ENCODE data around the gene DENND1B.
"Not testable (repeated sequence)": the region's sequence is repeated elsewhere in the genome, so short reads cannot be mapped to it uniquely, and the experiment has no call there.

DENND1B gene

DNA sequence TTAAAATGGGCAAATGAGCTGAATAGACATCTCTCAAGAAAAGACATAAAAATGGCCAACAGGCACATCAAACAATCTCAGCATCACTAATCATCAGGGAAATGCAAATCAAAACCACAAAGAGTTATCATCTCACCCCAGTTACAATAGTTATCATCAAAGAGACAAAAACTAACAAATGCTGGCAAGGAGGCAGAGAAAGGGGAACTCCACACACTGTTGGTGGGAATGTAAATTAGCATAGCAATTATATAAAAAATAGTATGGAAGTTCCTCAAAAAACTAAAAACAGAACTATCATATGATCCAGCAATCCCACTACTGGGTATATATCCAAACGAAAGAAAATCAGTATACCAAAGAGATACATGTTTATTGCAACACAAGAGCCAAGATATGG lies 68.7 kb downstream of the DENND1B start:
- Histone ChIP-seq H3K4me3 (ENCODE audit: low read length) (no peak overlapping the region), H3K79me2 (ENCODE audit: low read length) (peaks cover 58% of the 10 kb centered on the region), H3K27me3 (replicated peaks; ENCODE audit: insufficient read depth, low read length) (no peaks in the 10 kb centered on the region), H3F3A (ENCODE audit: insufficient read depth, low read length) (no peaks in the 10 kb centered on the region), H2AFZ (ENCODE audit: low read length) (no peak overlapping the region), H3K4me2 (ENCODE audit: low read depth, low read length) (no peak overlapping the region), H4K20me1 (ENCODE audit: insufficient read depth, low read length) (peaks cover 9% of the 10 kb centered on the region; the same call in 1 of the 2 replicates), H3K9me3 (replicated peaks; ENCODE audit: insufficient read depth, low read length) (no peaks in the 10 kb centered on the region), H3K9ac (ENCODE audit: low read length) (no peak overlapping the region), H3K36me3 (replicated peaks; ENCODE audit: insufficient read depth, low read length) (no peaks in the 10 kb centered on the region; the same call in 1 of the 2 replicates), H3K27ac (ENCODE audit: low read length) (no peak overlapping the region), H3K9me2 (replicated peaks; ENCODE audit: insufficient read depth, low read length) (no peaks in the 10 kb centered on the region), H3K4me1 (ENCODE audit: low read length) (no peaks in the 10 kb centered on the region)
- no peak for TF ChIP-seq EZH2 (optimal IDR thresholded peaks at IDR 0.05; ENCODE audit: low read depth, low read length)
- TF ChIP-seq, protein P1, sequence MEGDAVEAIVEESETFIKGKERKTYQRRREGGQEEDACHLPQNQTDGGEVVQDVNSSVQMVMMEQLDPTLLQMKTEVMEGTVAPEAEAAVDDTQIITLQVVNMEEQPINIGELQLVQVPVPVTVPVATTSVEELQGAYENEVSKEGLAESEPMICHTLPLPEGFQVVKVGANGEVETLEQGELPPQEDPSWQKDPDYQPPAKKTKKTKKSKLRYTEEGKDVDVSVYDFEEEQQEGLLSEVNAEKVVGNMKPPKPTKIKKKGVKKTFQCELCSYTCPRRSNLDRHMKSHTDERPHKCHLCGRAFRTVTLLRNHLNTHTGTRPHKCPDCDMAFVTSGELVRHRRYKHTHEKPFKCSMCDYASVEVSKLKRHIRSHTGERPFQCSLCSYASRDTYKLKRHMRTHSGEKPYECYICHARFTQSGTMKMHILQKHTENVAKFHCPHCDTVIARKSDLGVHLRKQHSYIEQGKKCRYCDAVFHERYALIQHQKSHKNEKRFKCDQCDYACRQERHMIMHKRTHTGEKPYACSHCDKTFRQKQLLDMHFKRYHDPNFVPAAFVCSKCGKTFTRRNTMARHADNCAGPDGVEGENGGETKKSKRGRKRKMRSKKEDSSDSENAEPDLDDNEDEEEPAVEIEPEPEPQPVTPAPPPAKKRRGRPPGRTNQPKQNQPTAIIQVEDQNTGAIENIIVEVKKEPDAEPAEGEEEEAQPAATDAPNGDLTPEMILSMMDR (IDR thresholded peaks at IDR 0.05; ENCODE audit: low read length), result no peak
- TF ChIP-seq EZH2phosphoT487 (IDR thresholded peaks at IDR 0.05; ENCODE audit: low read length), result no peak
- no peak for DNase-seq

DNA sequence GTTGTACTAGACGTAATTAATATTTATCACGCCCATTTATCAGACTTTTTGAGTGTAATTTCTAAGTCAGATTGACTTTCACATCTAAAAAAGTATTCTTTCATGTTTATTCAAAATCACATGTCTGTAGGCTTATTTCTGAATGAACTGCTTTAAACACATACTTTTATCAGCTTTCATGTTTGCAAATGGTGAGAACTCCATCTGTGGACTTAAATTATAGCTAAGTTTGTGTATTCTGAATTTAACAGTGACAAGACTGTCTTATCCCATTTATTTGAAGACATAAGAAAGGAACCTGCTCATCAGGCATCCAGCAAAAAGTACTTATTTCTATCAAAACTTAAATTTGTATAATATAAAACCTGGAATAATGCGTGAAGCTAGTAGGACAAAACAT lies 69.3 kb downstream of the DENND1B start:
- H3K27me3 ChIP-seq (replicated peaks; ENCODE audit: insufficient read depth, low read length), result no peaks in the 10 kb centered on the region
- TF ChIP-seq EZH2 (optimal IDR thresholded peaks at IDR 0.05; ENCODE audit: low read depth, low read length) (no peak), EZH2phosphoT487 (IDR thresholded peaks at IDR 0.05; ENCODE audit: low read length) (no peak)
- TF ChIP-seq, protein P1 (IDR thresholded peaks at IDR 0.05; ENCODE audit: low read length), result no peak
- H3K4me2 ChIP-seq (ENCODE audit: low read depth, low read length), result no peak overlapping the region
- H2AFZ ChIP-seq (ENCODE audit: low read length), result no peak overlapping the region
- DNase-seq, result no peak
- H3K4me1 ChIP-seq (ENCODE audit: low read length), result no peaks in the 10 kb centered on the region
- H3K36me3 ChIP-seq (replicated peaks; ENCODE audit: insufficient read depth, low read length), result no peaks in the 10 kb centered on the region; the same call in 1 of the 2 replicates
- H3K9me2 ChIP-seq (replicated peaks; ENCODE audit: insufficient read depth, low read length), result no peaks in the 10 kb centered on the region
- no peaks in the 10 kb centered on the region for H3F3A ChIP-seq (ENCODE audit: insufficient read depth, low read length)
- H3K9ac ChIP-seq (ENCODE audit: low read length), result no peak overlapping the region
- no peak overlapping the region for H3K27ac ChIP-seq (ENCODE audit: low read length)
- H3K79me2 ChIP-seq (ENCODE audit: low read length), result peaks cover 64% of the 10 kb centered on the region
- no peaks in the 10 kb centered on the region for H3K9me3 ChIP-seq (replicated peaks; ENCODE audit: insufficient read depth, low read length)
- H3K4me3 ChIP-seq (ENCODE audit: low read length), result no peak overlapping the region
- H4K20me1 ChIP-seq (ENCODE audit: insufficient read depth, low read length), result peaks cover 9% of the 10 kb centered on the region; the same call in 1 of the 2 replicates

GRCh38 chr1:197700688-197701087 lies 74.6 kb downstream of the DENND1B start:
- not testable (repeated sequence) for H2AFZ ChIP-seq (ENCODE audit: low read length); H3K27me3 ChIP-seq (replicated peaks; ENCODE audit: insufficient read depth, low read length); H3K36me3 ChIP-seq (replicated peaks; ENCODE audit: insufficient read depth, low read length); H3K4me3 ChIP-seq (ENCODE audit: low read length); H3F3A ChIP-seq (ENCODE audit: insufficient read depth, low read length); H3K4me2 ChIP-seq (ENCODE audit: low read depth, low read length); H3K9me3 ChIP-seq (replicated peaks; ENCODE audit: insufficient read depth, low read length); H3K4me1 ChIP-seq (ENCODE audit: low read length); H3K9me2 ChIP-seq (replicated peaks; ENCODE audit: insufficient read depth, low read length); H4K20me1 ChIP-seq (ENCODE audit: insufficient read depth, low read length); H3K27ac ChIP-seq (ENCODE audit: low read length); H3K9ac ChIP-seq (ENCODE audit: low read length); DNase-seq
- peaks cover 96% of the 10 kb centered on the region for H3K79me2 ChIP-seq (ENCODE audit: low read length)

DNA sequence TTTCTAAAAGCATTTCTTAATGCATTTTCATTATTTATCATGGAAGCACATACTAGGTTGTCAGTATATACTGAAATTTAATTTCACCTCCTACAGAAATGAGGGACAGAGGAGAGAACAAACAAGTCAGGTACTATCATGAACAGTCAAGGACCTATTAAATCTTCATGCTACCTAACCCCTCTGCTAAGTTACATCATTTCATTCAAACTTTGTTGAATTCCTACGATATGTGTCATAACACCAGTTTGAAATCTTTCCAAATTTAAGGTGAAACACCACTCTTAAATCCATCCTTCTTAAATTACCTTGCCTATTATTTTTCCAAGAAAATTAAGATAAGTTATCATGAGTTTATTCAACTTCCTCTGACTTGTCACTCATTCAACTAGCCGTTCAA lies 78.9 kb downstream of the DENND1B start:
- Histone ChIP-seq H3K9me3 (replicated peaks; ENCODE audit: insufficient read depth, low read length) (no peaks in the 10 kb centered on the region), H3F3A (ENCODE audit: insufficient read depth, low read length) (no peaks in the 10 kb centered on the region), H3K9me2 (replicated peaks; ENCODE audit: insufficient read depth, low read length) (no peaks in the 10 kb centered on the region), H4K20me1 (ENCODE audit: insufficient read depth, low read length) (peaks cover 9% of the 10 kb centered on the region), H3K27ac (ENCODE audit: low read length) (no peak overlapping the region), H3K4me1 (ENCODE audit: low read length) (0 out of 2 replicates have a peak, but pooled peaks cover 7% of the 10 kb centered on the region), H3K4me3 (ENCODE audit: low read length) (no peak overlapping the region), H2AFZ (ENCODE audit: low read length) (no peak overlapping the region), H3K4me2 (ENCODE audit: low read depth, low read length) (no peak overlapping the region), H3K9ac (ENCODE audit: low read length) (no peak overlapping the region), H3K27me3 (replicated peaks; ENCODE audit: insufficient read depth, low read length) (no peaks in the 10 kb centered on the region), H3K36me3 (replicated peaks; ENCODE audit: insufficient read depth, low read length) (no peaks in the 10 kb centered on the region), H3K79me2 (ENCODE audit: low read length) (peaks cover 91% of the 10 kb centered on the region)
- TF ChIP-seq EZH2phosphoT487 (IDR thresholded peaks at IDR 0.05; ENCODE audit: low read length) (no peak), EZH2 (optimal IDR thresholded peaks at IDR 0.05; ENCODE audit: low read depth, low read length) (no peak)
- TF ChIP-seq, protein P1 (IDR thresholded peaks at IDR 0.05; ENCODE audit: low read length), result no peak
- DNase-seq, result no peak

All from MM.1S (cell line).